BJ (cell line): Measurements from ENCODE around the gene CNTN1. TPM values are rescaled to one million over a fixed set of nuclear protein-coding genes. Genes with fewer than 3 reads are reported as not detected.

Source experiments
- CTCF ChIA-PET: fragments of 350-600 bp; formaldehyde crosslinking; extraction: SDS; loops from one replicate; lab custom pipeline; 2021; ENCODE audit warnings: antibody characterized with exemption, inconsistent platforms; lab: Yijun Ruan, JAX
- POLR2A ChIA-PET: fragments of 300-600 bp; sonication (Branson Sonifier 250); formaldehyde crosslinking; extraction: SDS; loops from one replicate; lab custom pipeline; 2021; ENCODE audit warnings: antibody characterized with exemption; lab: Charles Lee
- DNase-seq: peaks from one replicate; pipeline ENCODE4 v3.0.0-alpha.2; 2011; ENCODE audit warnings: low read depth
- H3K27me3 ChIP-seq: 2 replicates; pipeline ENCODE4 v1.6.0; 2011; ENCODE audit warnings: low read length; ENCODE audit not compliant: control insufficient read depth, insufficient read depth
- H3K36me3 ChIP-seq: 2 replicates; pipeline ENCODE4 v1.5.1; 2011; ENCODE audit warnings: low read length; ENCODE audit not compliant: control insufficient read depth, insufficient read depth
- H3K4me3 ChIP-seq: 2 replicates; pipeline ENCODE4 v1.5.1; 2011; ENCODE audit warnings: low read depth, mild to moderate bottlenecking, control low read depth, low read length
- CTCF ChIP-seq: IDR thresholded peaks from 2 replicates; pipeline ENCODE4 v1.5.1; 2011; ENCODE audit warnings: low read depth, mild to moderate bottlenecking, control low read depth, inconsistent platforms, low read length, moderate library complexity; ENCODE audit not compliant: insufficient read depth
- polyA plus RNA-seq: library from polyadenylated mRNA; depleted of rRNA; stranded (reverse); fragments of >200 nt; gene quantifications from 2 replicates; pipeline ENCODE4 v1.2.3, GENCODE V29; 2011

Gene CNTN1
- polyA plus RNA-seq, 1 experiment = 0.40 TPM

GRCh38 chr12:40953076-40953475 is 260.8 kb downstream of the CNTN1 start:
- TF ChIP-seq CTCF = no peak
- POLR2A ChIA-PET = no interaction called here
- Histone ChIP-seq H3K36me3 (no peaks in the 10 kb centered on the region), H3K4me3 (no peak overlapping the region), H3K27me3 (no peaks in the 10 kb centered on the region)
- DNase-seq = no peak
- CTCF ChIA-PET = interaction anchor here (1.2 kb wide), 1 partner anchor 1071 kb away, joined by 3 read pairs; no protein-coding TSS in a partner anchor

- Histone ChIP-seq H3K36me3 (no peaks in the 10 kb centered on the region), H3K27me3 (no peaks in the 10 kb centered on the region), H3K4me3 (no peak overlapping the region)
- TF ChIP-seq CTCF = no peak
- no peak for DNase-seq
- CTCF ChIA-PET = no interaction called here
- POLR2A ChIA-PET = no interaction called here
Measured at GRCh38 chr12:40957417-40957816, 265.2 kb downstream of the CNTN1 start.

GRCh38 chr12:40959041-40959440 is 266.8 kb downstream of the CNTN1 start:
- ChIA-PET POLR2A (no interaction called here), CTCF (no interaction called here)
- Histone ChIP-seq H3K27me3 (no peaks in the 10 kb centered on the region), H3K36me3 (no peaks in the 10 kb centered on the region), H3K4me3 (no peak overlapping the region)
- DNase-seq = peak; percentile 35
- TF ChIP-seq CTCF = no peak

GRCh38 chr12:40963751-40964150 is 271.5 kb downstream of the CNTN1 start:
- no peak overlapping the region for H3K4me3 ChIP-seq
- H3K27me3 ChIP-seq = no peaks in the 10 kb centered on the region
- ChIA-PET POLR2A (no interaction called here), CTCF (no interaction called here)
- H3K36me3 ChIP-seq = no peaks in the 10 kb centered on the region
- no peak for TF ChIP-seq CTCF
- DNase-seq = no peak

- H3K36me3 ChIP-seq = no peaks in the 10 kb centered on the region
- POLR2A ChIA-PET = no interaction called here
- TF ChIP-seq CTCF = no peak
- no peak overlapping the region for H3K4me3 ChIP-seq
- CTCF ChIA-PET = no interaction called here
- H3K27me3 ChIP-seq = no peaks in the 10 kb centered on the region
- DNase-seq = no peak
Measured at GRCh38 chr12:40969796-40970195, 277.6 kb downstream of the CNTN1 start.
